Cerebellar nuclear complex (tissue), 1 donor: ENCODE measurements around the gene CSMD2.

Source experiments
- DNase-seq, 2 experiments: peaks; one replicate each; lab custom pipeline; 2025; lab: John Stamatoyannopoulos, UW

Gene CSMD2

GRCh38 chr1:33753087-33753856 lies 411.8 kb downstream of the CSMD2 start:
- DNase-seq: no peak

GRCh38 chr1:33745942-33746341 lies 419.1 kb downstream of the CSMD2 start:
- DNase-seq: no peak

- DNase-seq: no peak
These were observed 421.6 kb downstream of the CSMD2 start for GRCh38 chr1:33743221-33743998.

- no peak for DNase-seq
These were observed 422.4 kb downstream of the CSMD2 start for GRCh38 chr1:33742663-33743062.

GRCh38 chr1:33741749-33742148 lies 423.3 kb downstream of the CSMD2 start:
- no peak for DNase-seq

GRCh38 chr1:33740040-33740744 lies 424.8 kb downstream of the CSMD2 start:
- DNase-seq: no peak

GRCh38 chr1:33738976-33739375 lies 426.1 kb downstream of the CSMD2 start:
- no peak for DNase-seq

- no peak for DNase-seq
These were observed 426.5 kb downstream of the CSMD2 start for GRCh38 chr1:33738536-33738935.

- no peak for DNase-seq
These were observed 428.5 kb downstream of the CSMD2 start for GRCh38 chr1:33736496-33736895.

- DNase-seq: no peak
These were observed 429.4 kb downstream of the CSMD2 start for GRCh38 chr1:33735624-33736023.

GRCh38 chr1:33727310-33727709 lies 437.7 kb downstream of the CSMD2 start:
- DNase-seq: no peak

- no peak for DNase-seq
These were observed 438.7 kb downstream of the CSMD2 start for GRCh38 chr1:33726274-33726804.

- no peak for DNase-seq
These were observed 439.4 kb downstream of the CSMD2 start for GRCh38 chr1:33725556-33726160.

GRCh38 chr1:33725037-33725436 lies 440.0 kb downstream of the CSMD2 start:
- DNase-seq: no peak

- no peak for DNase-seq
These were observed 440.7 kb downstream of the CSMD2 start for GRCh38 chr1:33724348-33724747.

GRCh38 chr1:33723251-33723650 lies 441.8 kb downstream of the CSMD2 start:
- DNase-seq: no peak

GRCh38 chr1:33721301-33721815 lies 443.7 kb downstream of the CSMD2 start:
- no peak for DNase-seq

GRCh38 chr1:33719771-33720670 lies 445.0 kb downstream of the CSMD2 start:
- DNase-seq: no peak

- DNase-seq: no peak
These were observed 445.7 kb downstream of the CSMD2 start for GRCh38 chr1:33719326-33719725.

- no peak for DNase-seq
These were observed 446.8 kb downstream of the CSMD2 start for GRCh38 chr1:33718186-33718585.
